Activated T-helper 2 cell treated with anti-CD3 and anti-CD28 coated beads, Interferon-gamma antibody, Interleukin-2, Interleukin-4, amounts not matched to agents 10 μg/mL and 5 μg/mL and 100 μg/mL, durations not matched to agents 14 hours and 24 hours and 36 hours (primary cell): Measurements from ENCODE around the gene AIRE. TPM values are rescaled to one million over a fixed set of nuclear protein-coding genes. Genes with fewer than 3 reads are reported as not detected.

Experiments used
- DNase-seq: peaks from one replicate; pipeline ENCODE4 v3.0.0; 2021; ENCODE audit warnings: low spot score
- H3K27ac Mint-ChIP-seq: one replicate; pipeline ENCODE4 v1.8.0; 2021; ENCODE audit warnings: mixed read lengths
- H3K27me3 Mint-ChIP-seq: one replicate; pipeline ENCODE4 v1.8.0; 2021; ENCODE audit warnings: low read depth, mixed read lengths
- H3K36me3 Mint-ChIP-seq: one replicate; pipeline ENCODE4 v1.8.0; 2021; ENCODE audit warnings: low read depth, mixed read lengths
- H3K4me1 Mint-ChIP-seq: one replicate; pipeline ENCODE4 v1.8.0; 2021; ENCODE audit warnings: low read depth, mixed read lengths
- H3K4me3 Mint-ChIP-seq: one replicate; pipeline ENCODE4 v1.8.0; 2021; ENCODE audit warnings: low read depth, mild to moderate bottlenecking, moderate library complexity, mixed read lengths
- H3K9me3 Mint-ChIP-seq: one replicate; pipeline ENCODE4 v1.8.0; 2021; ENCODE audit warnings: mixed read lengths
- intact Hi-C: fragments of 100-400 bp; cut with micrococcal nuclease; formaldehyde crosslinking; loops from one replicate; pipeline ENCODE4 v1.15.1; 2023
- total RNA-seq: library from RNA; stranded (reverse); gene quantifications from 2 replicates; pipeline ENCODE4 v1.2.3, GENCODE V29; 2022

Gene AIRE
- total RNA-seq, 1 donor from 2014 or later = not detected

GRCh38 chr21:44260066-44260465, 25.6 kb upstream of the AIRE start:
- DNase-seq = no peak
- Mint-ChIP-seq H3K27ac (no peak overlapping the region), H3K4me1 (no peaks in the 10 kb centered on the region), H3K9me3 (no peaks in the 10 kb centered on the region), H3K36me3 (no peaks in the 10 kb centered on the region), H3K4me3 (no peak overlapping the region), H3K27me3 (peaks cover 2% of the 10 kb centered on the region)
- intact Hi-C loops = no loop called here

GRCh38 chr21:44260791-44261631, 24.7 kb upstream of the AIRE start:
- Mint-ChIP-seq H3K4me3 (no peak overlapping the region), H3K27me3 (peaks cover 2% of the 10 kb centered on the region), H3K27ac (no peak overlapping the region), H3K4me1 (no peaks in the 10 kb centered on the region), H3K36me3 (no peaks in the 10 kb centered on the region), H3K9me3 (no peaks in the 10 kb centered on the region)
- intact Hi-C loops = no loop called here
- DNase-seq = no peak

GRCh38 chr21:44261675-44262295, 23.9 kb upstream of the AIRE start, which contains the start of gene DNMT3L:
Gene DNMT3L (minus strand): TSS chr21:44261897. CDS start chr21:44261259, 638 bp downstream.
- peaks cover 2% of the 10 kb centered on the region for H3K27me3 Mint-ChIP-seq
- H3K4me1 Mint-ChIP-seq = no peaks in the 10 kb centered on the region
- H3K4me3 Mint-ChIP-seq = no peak within 1 kb of the TSS
- no peaks in the 10 kb centered on the region for H3K36me3 Mint-ChIP-seq
- H3K27ac Mint-ChIP-seq = no peak within 1 kb of the TSS
- no peaks in the 10 kb centered on the region for H3K9me3 Mint-ChIP-seq
- no peak for DNase-seq
- intact Hi-C loops = no loop called here

DNA sequence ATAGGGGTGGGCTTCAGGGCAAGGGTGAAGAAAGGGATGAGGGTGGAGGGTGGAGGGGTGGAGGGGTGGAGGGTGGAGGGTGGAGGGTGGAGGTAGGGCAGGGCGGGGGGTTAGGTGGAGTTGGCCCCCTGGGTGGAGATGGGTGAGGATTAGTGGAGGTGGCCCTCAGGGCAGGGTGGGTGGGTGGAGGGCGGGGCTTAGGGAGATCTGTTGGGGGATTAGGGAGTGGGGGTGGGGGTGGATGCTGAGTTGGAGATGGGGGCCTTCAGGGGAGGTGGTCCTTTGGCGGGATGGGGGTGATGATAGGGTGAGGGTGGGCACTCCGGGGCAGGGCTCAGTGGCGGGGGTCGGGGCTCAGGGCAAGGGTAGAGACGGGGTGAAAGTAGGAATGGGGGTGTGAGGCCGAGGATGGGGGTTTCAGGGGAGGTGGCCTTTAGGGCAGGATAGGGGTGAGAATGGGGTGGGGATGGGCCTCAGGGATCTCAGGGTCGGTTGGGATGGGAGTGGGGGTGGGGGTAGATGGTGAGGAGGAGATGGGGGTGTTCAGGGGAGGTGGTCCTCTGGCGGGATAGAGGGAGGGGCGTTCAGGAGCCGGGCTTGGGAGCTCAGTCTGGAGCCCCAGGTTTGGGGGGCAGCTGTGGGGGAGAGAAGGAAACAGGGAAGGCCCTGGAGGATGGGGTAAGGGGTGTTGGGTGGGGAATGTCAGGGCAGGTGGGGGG, 23.2 kb upstream of the AIRE start:
- intact Hi-C loops = no loop called here
- H3K9me3 Mint-ChIP-seq = no peaks in the 10 kb centered on the region
- peaks cover 2% of the 10 kb centered on the region for H3K27me3 Mint-ChIP-seq
- H3K36me3 Mint-ChIP-seq = no peaks in the 10 kb centered on the region
- no peaks in the 10 kb centered on the region for H3K4me1 Mint-ChIP-seq
- H3K27ac Mint-ChIP-seq = no peak overlapping the region
- no peak overlapping the region for H3K4me3 Mint-ChIP-seq
- no peak for DNase-seq

DNA sequence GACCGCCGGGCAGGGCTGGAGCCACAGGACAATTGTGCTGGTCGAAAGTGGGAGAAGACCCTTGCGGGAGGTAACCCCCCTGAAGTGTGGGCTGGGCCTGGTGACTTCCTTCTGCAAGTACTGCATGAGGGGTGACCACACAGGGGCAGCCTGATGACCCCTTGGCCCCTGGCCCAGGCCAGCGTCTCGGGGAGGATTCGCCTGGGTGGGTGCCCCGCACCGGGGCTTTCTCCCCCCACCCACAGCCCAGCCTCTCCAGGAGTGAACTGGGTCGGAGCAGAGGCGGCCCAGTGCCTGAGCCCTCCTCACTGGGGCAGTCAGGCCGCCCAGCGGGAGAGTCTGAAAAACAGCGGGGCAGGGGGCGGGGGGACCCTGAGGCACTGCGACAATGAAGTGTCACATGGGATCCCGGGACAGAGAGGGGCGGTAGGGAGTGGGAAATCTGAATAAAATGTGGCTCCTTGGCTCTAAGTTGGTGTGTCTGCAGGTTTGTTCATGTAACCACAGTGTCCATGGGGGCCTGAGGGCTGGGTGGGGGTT, 22.4 kb upstream of the AIRE start:
- H3K27me3 Mint-ChIP-seq = peaks cover 2% of the 10 kb centered on the region
- intact Hi-C loops = no loop called here
- no peaks in the 10 kb centered on the region for H3K4me1 Mint-ChIP-seq
- H3K4me3 Mint-ChIP-seq = no peak overlapping the region
- H3K27ac Mint-ChIP-seq = no peak overlapping the region
- H3K9me3 Mint-ChIP-seq = no peaks in the 10 kb centered on the region
- H3K36me3 Mint-ChIP-seq = no peaks in the 10 kb centered on the region
- DNase-seq = no peak

DNA sequence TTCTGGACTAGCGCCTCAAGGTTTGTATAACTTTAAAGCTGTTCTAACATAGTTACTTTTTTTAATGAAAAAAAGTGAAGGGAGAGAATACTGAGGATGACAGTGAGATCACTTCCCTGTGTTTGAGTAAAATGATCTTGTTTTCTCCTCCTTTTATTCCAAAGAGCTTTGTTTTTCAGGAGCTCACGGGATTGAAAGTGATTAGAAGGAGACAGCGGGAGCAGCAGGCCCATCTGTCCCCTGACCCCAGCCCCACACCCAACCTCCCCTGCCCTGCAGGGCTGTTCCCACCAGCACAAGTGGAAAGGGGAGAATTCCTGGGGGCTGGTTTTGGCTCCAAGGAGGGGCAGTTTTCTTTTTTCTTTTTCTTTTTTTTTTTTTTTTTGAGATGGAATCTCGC, 21.9 kb upstream of the AIRE start:
- Mint-ChIP-seq H3K27ac (no peak overlapping the region), H3K9me3 (no peaks in the 10 kb centered on the region), H3K27me3 (peaks cover 2% of the 10 kb centered on the region), H3K4me1 (no peaks in the 10 kb centered on the region), H3K4me3 (no peak overlapping the region), H3K36me3 (no peaks in the 10 kb centered on the region)
- DNase-seq = no peak
- intact Hi-C loops = no loop called here

DNA sequence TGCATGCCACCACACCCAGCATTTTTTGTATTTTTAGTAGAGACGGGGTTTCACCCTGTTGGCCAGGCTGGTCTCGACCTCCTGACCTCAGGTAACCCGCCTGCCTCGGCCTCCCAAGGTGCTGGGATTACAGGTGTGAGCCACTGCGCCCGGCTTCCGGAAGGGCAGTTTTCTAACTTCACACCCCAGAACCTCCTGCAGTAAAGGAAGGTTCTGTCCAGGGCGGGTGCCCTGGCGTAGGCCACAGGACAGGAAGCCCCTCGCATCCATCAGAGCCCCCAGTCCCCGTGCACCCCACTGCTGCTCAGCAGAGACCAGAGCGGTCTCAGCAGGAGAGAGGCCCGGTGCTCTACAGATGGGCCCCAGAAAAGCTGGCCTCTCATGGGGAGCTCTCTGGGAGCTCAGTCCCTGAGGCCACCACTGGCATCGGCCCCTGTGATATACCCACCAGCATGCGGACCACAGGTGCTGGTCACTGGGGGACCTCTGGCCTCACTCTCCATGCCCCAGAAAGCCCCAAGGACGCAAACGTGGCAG, 19.9 kb upstream of the AIRE start:
- H3K4me3 Mint-ChIP-seq = no peak overlapping the region
- intact Hi-C loops = no loop called here
- H3K27me3 Mint-ChIP-seq = peaks cover 1% of the 10 kb centered on the region
- no peaks in the 10 kb centered on the region for H3K9me3 Mint-ChIP-seq
- no peak overlapping the region for H3K27ac Mint-ChIP-seq
- H3K36me3 Mint-ChIP-seq = no peaks in the 10 kb centered on the region
- no peaks in the 10 kb centered on the region for H3K4me1 Mint-ChIP-seq
- no peak for DNase-seq

DNA sequence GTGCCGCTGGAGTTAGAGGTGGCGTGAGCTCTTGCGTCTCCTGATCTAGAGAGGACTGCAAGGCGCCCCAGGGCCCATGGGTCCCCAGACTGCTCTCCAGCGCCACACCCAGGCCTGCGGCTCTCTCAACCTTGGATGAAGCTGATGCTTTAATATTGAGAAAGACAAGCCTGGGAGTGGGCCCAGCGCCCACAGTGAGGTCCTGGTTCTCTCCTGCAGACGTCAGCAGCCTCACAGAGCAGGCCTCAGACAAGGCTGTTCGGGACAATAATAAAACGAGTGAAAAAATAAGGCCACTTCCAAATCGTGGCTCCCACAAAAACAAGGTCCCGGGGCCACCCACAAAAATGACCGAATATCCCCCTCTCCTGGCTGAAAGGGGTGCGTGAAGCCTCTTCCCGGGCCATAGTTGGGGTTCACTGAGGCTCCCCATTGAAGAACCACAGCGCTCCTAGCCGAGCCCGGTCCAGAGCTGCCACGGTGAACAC, 18.0 kb upstream of the AIRE start:
- Mint-ChIP-seq H3K36me3 (no peaks in the 10 kb centered on the region), H3K4me3 (no peak overlapping the region), H3K27ac (no peak overlapping the region), H3K27me3 (peaks cover 1% of the 10 kb centered on the region), H3K4me1 (no peaks in the 10 kb centered on the region), H3K9me3 (no peaks in the 10 kb centered on the region)
- intact Hi-C loops = no loop called here
- DNase-seq = no peak

DNA sequence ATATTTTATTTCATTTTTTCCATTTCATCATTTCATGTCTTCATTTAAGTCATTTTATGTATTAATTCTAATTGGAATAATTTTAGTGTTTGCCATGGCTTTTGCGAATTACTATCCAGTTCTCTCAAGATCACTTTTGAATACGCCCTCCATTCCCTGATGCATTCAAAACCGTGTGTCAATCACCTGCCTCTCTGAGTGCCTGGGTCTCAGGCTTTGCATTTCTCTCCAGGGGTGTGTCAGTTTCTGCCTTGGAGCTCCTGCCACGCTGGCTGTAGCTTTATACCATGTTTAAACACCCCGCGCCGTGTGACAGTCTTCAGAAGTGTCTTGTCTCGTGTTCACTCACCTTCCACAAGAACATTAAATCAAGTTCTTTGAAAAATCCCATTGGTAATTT, 16.6 kb upstream of the AIRE start:
- DNase-seq = no peak
- Mint-ChIP-seq H3K36me3 (no peaks in the 10 kb centered on the region), H3K27me3 (peaks cover 1% of the 10 kb centered on the region), H3K27ac (no peak overlapping the region), H3K4me1 (no peaks in the 10 kb centered on the region), H3K4me3 (no peak overlapping the region), H3K9me3 (no peaks in the 10 kb centered on the region)
- intact Hi-C loops = no loop called here

DNA sequence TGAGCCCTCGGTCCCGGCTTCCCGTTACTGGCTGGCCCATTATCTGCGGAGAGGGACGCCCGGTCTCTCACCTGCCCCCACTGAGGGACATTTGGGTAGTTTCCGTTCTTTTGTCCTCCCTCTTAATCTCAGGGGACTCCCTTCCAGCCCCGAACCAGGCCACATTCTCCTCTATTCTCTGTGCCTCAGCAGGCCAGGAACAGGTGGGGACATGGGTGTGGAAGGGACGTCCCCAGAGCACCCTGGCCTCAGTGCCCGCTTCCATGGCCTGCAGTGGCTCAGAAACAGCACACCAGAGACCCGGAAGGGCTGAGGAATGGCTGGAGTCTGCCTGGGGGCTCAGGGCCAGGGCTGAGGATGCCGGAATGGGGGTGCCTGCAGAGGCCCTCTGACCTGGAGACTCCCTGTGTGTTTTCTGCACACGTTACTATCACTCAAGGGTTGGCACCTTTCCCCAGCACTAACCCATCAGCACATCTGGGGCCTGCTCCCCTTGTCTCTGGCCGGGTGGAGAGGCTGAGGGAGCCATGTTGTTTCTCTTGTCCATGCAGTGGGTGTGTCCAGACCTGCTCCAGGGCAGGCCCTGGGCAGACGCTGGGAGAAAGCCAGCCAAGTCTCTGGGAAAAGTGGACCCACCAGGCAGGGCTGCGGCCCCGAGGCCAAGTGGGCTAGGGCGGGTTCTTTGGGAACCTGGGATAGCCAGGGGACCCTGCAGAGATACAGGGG, 14.0 kb upstream of the AIRE start:
- Mint-ChIP-seq H3K36me3 (no peaks in the 10 kb centered on the region), H3K4me3 (no peak overlapping the region), H3K4me1 (no peaks in the 10 kb centered on the region), H3K9me3 (no peaks in the 10 kb centered on the region), H3K27me3 (peaks cover 14% of the 10 kb centered on the region), H3K27ac (no peak overlapping the region)
- no peak for DNase-seq
- intact Hi-C loops = no loop called here

- H3K4me3 Mint-ChIP-seq = no peak overlapping the region
- H3K36me3 Mint-ChIP-seq = no peaks in the 10 kb centered on the region
- peaks cover 14% of the 10 kb centered on the region for H3K27me3 Mint-ChIP-seq
- H3K27ac Mint-ChIP-seq = no peak overlapping the region
- H3K9me3 Mint-ChIP-seq = no peaks in the 10 kb centered on the region
- intact Hi-C loops = no loop called here
- no peak for DNase-seq
- no peaks in the 10 kb centered on the region for H3K4me1 Mint-ChIP-seq
These were observed 13.3 kb upstream of the AIRE start for GRCh38 chr21:44272284-44272858.

DNA sequence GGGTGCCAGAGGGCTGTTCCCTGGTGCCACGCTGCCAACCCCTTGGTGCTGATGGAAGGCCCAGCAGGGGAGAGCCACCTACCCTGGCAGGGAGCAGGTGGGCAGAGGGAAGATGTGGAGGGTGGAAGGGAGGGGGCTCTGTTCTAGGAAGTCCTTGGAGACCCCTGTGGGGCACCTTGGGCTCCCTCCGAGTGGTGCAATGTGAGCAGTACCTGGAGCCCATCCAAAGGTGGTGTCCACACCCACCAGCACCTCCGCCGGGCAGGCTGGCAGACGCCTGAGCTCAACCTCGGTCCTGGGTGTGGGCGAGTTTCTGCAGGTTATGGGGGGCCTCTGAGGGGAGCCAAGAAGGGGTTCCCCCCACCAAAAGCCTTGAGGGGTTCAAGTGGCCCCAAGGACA, 12.6 kb upstream of the AIRE start:
- Mint-ChIP-seq H3K27ac (no peak overlapping the region), H3K36me3 (no peaks in the 10 kb centered on the region), H3K27me3 (peaks cover 14% of the 10 kb centered on the region), H3K4me3 (no peak overlapping the region), H3K4me1 (no peaks in the 10 kb centered on the region), H3K9me3 (no peaks in the 10 kb centered on the region)
- DNase-seq = no peak
- intact Hi-C loops = no loop called here
